Natural killer cell treated with Interleukin-12 subunit alpha and Interleukin-12 subunit beta and Interleukin-15 and Interleukin-18, amount 100 ng/mL, for 72 hours (primary cell): ENCODE measurements around the gene TCEA2. TPM values are rescaled to one million over a fixed set of nuclear protein-coding genes. Genes with fewer than 3 reads are reported as not detected.

Source experiments
- ATAC-seq, 2 donors: fragments of 150-1000 bp; cut with Tn5 transposase in 1 of 2; sonication (Bioruptor Pico), chemical (Tn5 transposase) in 1 of 2; 2 replicates each; pipeline ENCODE4 v1.10.0; 2021
- DNase-seq: peaks from one replicate; pipeline ENCODE4 v3.0.0; 2022; ENCODE audit warnings: low spot score
- H3K27ac Mint-ChIP-seq, 2 donors: 1 replicate in 1 of 2; 2 replicates in 1 of 2; pipeline ENCODE4 v1.8.0; 2022; ENCODE audit warnings: mixed read lengths in 2 of 2, mild to moderate bottlenecking in 1 of 2, moderate library complexity in 1 of 2
- H3K27me3 Mint-ChIP-seq, 2 donors: 1 replicate in 1 of 2; 2 replicates in 1 of 2; pipeline ENCODE4 v1.8.0; 2022; ENCODE audit warnings: mixed read lengths in 2 of 2
- H3K36me3 Mint-ChIP-seq: one replicate; pipeline ENCODE4 v1.8.0; 2022; ENCODE audit warnings: mixed read lengths
- H3K4me1 Mint-ChIP-seq, 2 donors: 1 replicate in 1 of 2; 2 replicates in 1 of 2; pipeline ENCODE4 v1.8.0; 2022; ENCODE audit warnings: low read depth in 2 of 2, mixed read lengths in 2 of 2, mild to moderate bottlenecking in 1 of 2
- H3K4me3 Mint-ChIP-seq: one replicate; pipeline ENCODE4 v1.8.0; 2022; ENCODE audit warnings: mixed read lengths
- H3K9me3 Mint-ChIP-seq: 2 replicates; pipeline ENCODE4 v1.8.0; 2022; ENCODE audit warnings: mixed read lengths
- total RNA-seq, 2 donors: library from RNA; stranded (reverse); gene quantifications; one replicate each; pipeline ENCODE4 v1.2.3, GENCODE V29; 2022

The TCEA2 gene
- total RNA-seq, 2 donors from 2014 or later: 23.2 to 24.1 TPM

- peak overlapping the region; percentile 71 to 84 for H3K27ac Mint-ChIP-seq
- DNase-seq: no peak
- H3K36me3 Mint-ChIP-seq: no peaks in the 10 kb centered on the region
- H3K4me3 Mint-ChIP-seq: peak overlapping the region; percentile 82
- H3K9me3 Mint-ChIP-seq: no peaks in the 10 kb centered on the region
- peak in 1 of 2 donors; percentile 41 for ATAC-seq
- H3K4me1 Mint-ChIP-seq: peaks cover 11 to 24% of the 10 kb centered on the region in 2 donors
- no peaks in the 10 kb centered on the region for H3K27me3 Mint-ChIP-seq
Observed at GRCh38 chr20:64077876-64078551, 15.0 kb downstream of the TCEA2 start.

- peak overlapping the region; percentile 68 to 71 for H3K27ac Mint-ChIP-seq
- peaks cover 11 to 27% of the 10 kb centered on the region in 2 donors for H3K4me1 Mint-ChIP-seq
- no peaks in the 10 kb centered on the region for H3K9me3 Mint-ChIP-seq
- H3K4me3 Mint-ChIP-seq: peak overlapping the region; percentile 82
- H3K36me3 Mint-ChIP-seq: no peaks in the 10 kb centered on the region
- H3K27me3 Mint-ChIP-seq: no peaks in the 10 kb centered on the region
- no peak for ATAC-seq
- DNase-seq: no peak
Observed at GRCh38 chr20:64078934-64079272, 15.9 kb downstream of the TCEA2 start.

- DNase-seq: peak; percentile 86
- ATAC-seq: peak; percentile 76 to 81
- Mint-ChIP-seq H3K36me3 (no peaks in the 10 kb centered on the region), H3K4me3 (peak within 1 kb of the TSS; percentile 82), H3K27ac (peak within 1 kb of the TSS; percentile 68 to 71), H3K27me3 (peaks cover 3 to 4% of the 10 kb centered on the region in 2 donors), H3K4me1 (peaks cover 14 to 30% of the 10 kb centered on the region in 2 donors), H3K9me3 (no peaks in the 10 kb centered on the region)
Observed at GRCh38 chr20:64079273-64080012, 16.4 kb downstream of the TCEA2 start, which contains the start of gene RGS19. RGS19 (minus strand) TSS chr20:64079518; CDS start chr20:64076886, 2,632 bp downstream.

- Mint-ChIP-seq H3K36me3 (no peaks in the 10 kb centered on the region), H3K4me3 (peak within 1 kb of the TSS; percentile 82), H3K27ac (peak within 1 kb of the TSS; percentile 68 to 71), H3K27me3 (peaks cover 5% of the 10 kb centered on the region in 2 donors), H3K9me3 (no peaks in the 10 kb centered on the region), H3K4me1 (peaks cover 15 to 32% of the 10 kb centered on the region in 2 donors)
- DNase-seq (no peak), ATAC-seq (peak in 1 of 2 donors; percentile 0)
Observed at GRCh38 chr20:64080013-64080812, 17.2 kb downstream of the TCEA2 start, which contains the start of gene OPRL1. OPRL1 (plus strand) TSS chr20:64080082; CDS start chr20:64092721, 12,639 bp downstream.

DNA sequence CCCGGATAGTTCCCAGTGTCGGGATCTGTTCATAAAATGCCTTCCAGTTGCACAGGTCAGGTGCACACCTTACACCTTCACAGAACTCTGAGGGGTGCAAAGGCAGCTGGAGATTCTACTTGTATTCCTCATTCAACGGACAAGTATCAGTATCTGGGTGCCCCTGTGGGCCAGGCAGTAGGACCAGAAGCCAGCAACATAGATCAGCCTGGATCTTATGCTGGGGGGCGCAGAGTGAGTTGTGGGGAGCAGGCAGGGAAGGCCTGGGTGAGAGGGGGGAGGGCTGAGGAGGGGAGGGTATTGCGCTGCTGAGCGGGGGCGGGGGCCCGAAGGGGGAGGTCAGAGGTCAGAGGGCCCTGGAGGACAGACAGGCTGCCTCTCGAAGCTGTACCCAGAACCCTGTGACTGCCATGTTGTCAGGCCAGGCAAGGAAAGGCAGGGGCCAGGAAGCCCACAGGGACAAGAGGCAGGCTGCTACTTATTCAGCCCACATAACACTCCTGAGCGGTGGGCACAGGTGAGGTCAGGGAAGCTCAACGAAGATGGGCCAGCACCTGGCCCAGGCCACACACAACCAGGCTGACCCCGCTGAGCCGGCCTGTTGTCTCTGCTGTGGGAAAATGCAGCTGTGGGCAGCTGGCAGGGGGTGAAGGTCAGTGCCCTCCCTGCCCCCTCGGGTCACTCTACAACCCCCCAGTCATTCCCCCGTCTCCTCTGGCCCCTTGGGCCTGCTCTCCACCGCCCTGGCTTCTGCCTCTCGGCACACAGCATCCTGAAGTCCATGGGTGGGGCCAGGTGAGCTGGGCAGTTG lies 18.0 kb downstream of the TCEA2 start:
- no peaks in the 10 kb centered on the region for H3K36me3 Mint-ChIP-seq
- peak overlapping the region; percentile 53 for H3K4me3 Mint-ChIP-seq
- H3K27me3 Mint-ChIP-seq: peaks cover 5 to 8% of the 10 kb centered on the region in 2 donors
- no peaks in the 10 kb centered on the region for H3K9me3 Mint-ChIP-seq
- H3K27ac Mint-ChIP-seq: peak overlapping the region; percentile 27 to 35
- DNase-seq (no peak), ATAC-seq (no peak)
- peaks cover 15 to 32% of the 10 kb centered on the region in 2 donors for H3K4me1 Mint-ChIP-seq

DNA sequence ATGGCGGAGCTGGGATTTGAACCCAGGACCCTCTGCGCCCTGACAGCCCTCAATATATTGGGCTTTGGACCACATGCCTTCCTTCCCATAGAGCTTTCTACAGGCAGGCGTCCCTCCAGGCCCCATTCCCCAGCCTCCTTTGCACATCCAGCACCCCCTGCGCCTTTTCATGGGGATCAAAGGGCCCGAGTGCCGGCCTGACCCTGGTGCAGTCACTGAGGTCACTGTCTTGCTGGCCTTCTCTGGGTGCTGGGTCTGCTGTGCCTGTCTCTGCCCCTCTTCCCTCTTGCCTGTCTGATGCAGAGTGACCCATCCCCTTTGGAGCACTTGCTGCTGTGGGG lies 18.6 kb downstream of the TCEA2 start:
- no peaks in the 10 kb centered on the region for H3K36me3 Mint-ChIP-seq
- peaks cover 5 to 8% of the 10 kb centered on the region in 2 donors for H3K27me3 Mint-ChIP-seq
- no peak for ATAC-seq
- peaks cover 15 to 32% of the 10 kb centered on the region in 2 donors for H3K4me1 Mint-ChIP-seq
- DNase-seq: no peak
- H3K9me3 Mint-ChIP-seq: no peaks in the 10 kb centered on the region
- peak overlapping the region in 1 of 2 donors; percentile 53 for H3K27ac Mint-ChIP-seq
- no peak overlapping the region for H3K4me3 Mint-ChIP-seq

DNA sequence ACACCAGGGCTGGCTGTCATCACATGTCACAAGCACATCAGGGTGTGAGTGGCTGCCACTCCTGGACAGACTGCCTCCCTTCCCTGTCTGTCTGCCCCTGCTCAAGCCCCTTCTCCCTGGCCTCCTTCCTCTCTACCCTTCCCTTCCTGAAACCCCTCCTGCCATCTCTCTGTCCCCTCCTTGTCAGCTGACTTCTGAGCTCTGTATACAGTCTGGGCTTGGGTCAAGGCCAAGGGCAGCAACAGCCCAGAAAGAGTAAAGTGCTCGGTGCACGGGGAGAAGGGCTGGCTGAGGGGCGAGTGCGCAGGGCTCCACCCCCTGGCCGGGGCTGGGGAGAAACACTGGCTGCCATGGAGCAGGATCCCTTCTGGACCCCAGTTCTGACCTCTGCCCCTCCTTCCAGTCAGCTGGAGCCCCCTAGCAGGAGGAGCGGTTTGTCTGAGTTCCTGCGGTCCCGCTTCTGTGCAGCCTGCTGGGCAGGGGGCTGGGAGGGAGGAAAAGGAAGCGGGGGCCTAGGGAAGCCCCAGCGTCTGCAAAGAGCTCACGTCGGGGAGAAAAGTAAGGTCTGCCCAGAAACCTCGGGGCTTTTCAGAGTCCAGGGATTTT lies 19.2 kb downstream of the TCEA2 start:
- Mint-ChIP-seq H3K9me3 (no peaks in the 10 kb centered on the region), H3K36me3 (no peaks in the 10 kb centered on the region), H3K27ac (peak overlapping the region in 1 of 2 donors; percentile 53), H3K27me3 (peaks cover 5 to 8% of the 10 kb centered on the region in 2 donors), H3K4me1 (peaks cover 15 to 32% of the 10 kb centered on the region in 2 donors), H3K4me3 (peak overlapping the region; percentile 32)
- no peak for ATAC-seq
- DNase-seq: no peak

- peaks cover 12 to 29% of the 10 kb centered on the region in 2 donors for H3K4me1 Mint-ChIP-seq
- H3K27ac Mint-ChIP-seq: no peak overlapping the region
- ATAC-seq (no peak), DNase-seq (no peak)
- H3K9me3 Mint-ChIP-seq: no peaks in the 10 kb centered on the region
- H3K27me3 Mint-ChIP-seq: peaks cover 5 to 8% of the 10 kb centered on the region in 2 donors
- peak overlapping the region; percentile 65 for H3K4me3 Mint-ChIP-seq
- no peaks in the 10 kb centered on the region for H3K36me3 Mint-ChIP-seq
Observed at GRCh38 chr20:64082820-64083377, 19.9 kb downstream of the TCEA2 start.

GRCh38 chr20:64083378-64083803 lies 20.4 kb downstream of the TCEA2 start:
- H3K4me1 Mint-ChIP-seq: peaks cover 10 to 28% of the 10 kb centered on the region in 2 donors

GRCh38 chr20:64083804-64084684 lies 21.0 kb downstream of the TCEA2 start, which contains the start of gene LKAAEAR1:
LKAAEAR1 (minus strand) TSS chr20:64084398; CDS start chr20:64084219, 179 bp downstream.
- no peak for ATAC-seq
- H3K4me1 Mint-ChIP-seq: peaks cover 10 to 26% of the 10 kb centered on the region in 2 donors
- peaks cover 13 to 14% of the 10 kb centered on the region in 2 donors for H3K27me3 Mint-ChIP-seq
- H3K9me3 Mint-ChIP-seq: no peaks in the 10 kb centered on the region
- H3K4me3 Mint-ChIP-seq: peak within 1 kb of the TSS; percentile 77
- no peak within 1 kb of the TSS for H3K27ac Mint-ChIP-seq
- H3K36me3 Mint-ChIP-seq: no peaks in the 10 kb centered on the region
- DNase-seq: no peak

More at GRCh38 chr20:64083378-64083803, 20.4 kb downstream of the TCEA2 start:
- H3K27me3 Mint-ChIP-seq: peaks cover 7 to 12% of the 10 kb centered on the region in 2 donors
- ATAC-seq: peak; percentile 52 to 71
- DNase-seq: peak; percentile 77
- no peaks in the 10 kb centered on the region for H3K36me3 Mint-ChIP-seq
- H3K27ac Mint-ChIP-seq: no peak overlapping the region
- no peaks in the 10 kb centered on the region for H3K9me3 Mint-ChIP-seq
- peak overlapping the region; percentile 65 for H3K4me3 Mint-ChIP-seq

DNA sequence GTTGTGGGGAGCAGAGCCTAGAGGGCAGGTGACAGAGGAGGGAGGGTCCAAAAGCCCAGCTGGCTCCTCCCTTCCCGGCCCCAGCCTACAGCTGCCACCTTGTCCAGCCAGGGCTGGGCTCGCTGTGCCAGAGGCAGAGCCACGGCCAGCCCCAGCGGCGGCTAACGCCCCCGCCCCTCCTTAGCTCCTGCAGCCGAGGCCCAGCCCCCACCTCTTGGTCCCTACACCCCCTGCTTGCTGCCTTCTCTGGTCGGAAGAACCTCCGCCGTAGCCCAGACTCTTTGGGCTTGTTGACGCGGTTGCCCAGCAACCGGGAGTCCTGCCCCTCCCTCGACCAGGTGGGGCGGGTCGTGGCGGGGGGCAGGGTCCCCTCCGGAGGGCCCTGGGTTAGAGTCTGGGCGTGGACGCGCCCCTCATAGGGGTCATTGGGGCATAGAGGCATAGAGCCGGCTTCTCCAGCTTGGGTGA lies 21.7 kb downstream of the TCEA2 start:
- peaks cover 14 to 15% of the 10 kb centered on the region in 2 donors for H3K27me3 Mint-ChIP-seq
- H3K27ac Mint-ChIP-seq: no peak overlapping the region
- DNase-seq (no peak), ATAC-seq (no peak)
- H3K9me3 Mint-ChIP-seq: no peaks in the 10 kb centered on the region
- peaks cover 10 to 24% of the 10 kb centered on the region in 2 donors for H3K4me1 Mint-ChIP-seq
- no peaks in the 10 kb centered on the region for H3K36me3 Mint-ChIP-seq
- H3K4me3 Mint-ChIP-seq: peak overlapping the region; percentile 77
